ENCODE results near the gene IFIT5.

- TF ChIP-seq CTCF (IDR thresholded peaks at IDR 0.05; ENCODE audit: low read depth, low read length) (no peak), POLR2A (IDR thresholded peaks at IDR 0.05; ENCODE audit: extremely low read depth, insufficient read length) (no peak), MYC (IDR thresholded peaks at IDR 0.05; ENCODE audit: low read depth, low read length) (no peak)
- TF ChIP-seq, protein P1, sequence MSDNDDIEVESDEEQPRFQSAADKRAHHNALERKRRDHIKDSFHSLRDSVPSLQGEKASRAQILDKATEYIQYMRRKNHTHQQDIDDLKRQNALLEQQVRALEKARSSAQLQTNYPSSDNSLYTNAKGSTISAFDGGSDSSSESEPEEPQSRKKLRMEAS (IDR thresholded peaks at IDR 0.05; ENCODE audit: low read depth, low read length) = no peak
Measured at GRCh38 chr10:89379103-89379502, 35.3 kb upstream of the IFIT5 start.
